GM19328 (cell line): ENCODE results near the gene ZNF649.
"Not testable (repeated sequence)": the region's sequence is repeated elsewhere in the genome, so short reads cannot be mapped to it uniquely, and the experiment has no call there.

Experiments used
- ATAC-seq: cut with Tn5 transposase; IDR thresholded peaks from one replicate; pipeline ENCODE4 v1.9.1; 2021; ENCODE audit warnings: mild to moderate bottlenecking, moderate library complexity; ENCODE audit not compliant: unreplicated experiment

Gene ZNF649

DNA sequence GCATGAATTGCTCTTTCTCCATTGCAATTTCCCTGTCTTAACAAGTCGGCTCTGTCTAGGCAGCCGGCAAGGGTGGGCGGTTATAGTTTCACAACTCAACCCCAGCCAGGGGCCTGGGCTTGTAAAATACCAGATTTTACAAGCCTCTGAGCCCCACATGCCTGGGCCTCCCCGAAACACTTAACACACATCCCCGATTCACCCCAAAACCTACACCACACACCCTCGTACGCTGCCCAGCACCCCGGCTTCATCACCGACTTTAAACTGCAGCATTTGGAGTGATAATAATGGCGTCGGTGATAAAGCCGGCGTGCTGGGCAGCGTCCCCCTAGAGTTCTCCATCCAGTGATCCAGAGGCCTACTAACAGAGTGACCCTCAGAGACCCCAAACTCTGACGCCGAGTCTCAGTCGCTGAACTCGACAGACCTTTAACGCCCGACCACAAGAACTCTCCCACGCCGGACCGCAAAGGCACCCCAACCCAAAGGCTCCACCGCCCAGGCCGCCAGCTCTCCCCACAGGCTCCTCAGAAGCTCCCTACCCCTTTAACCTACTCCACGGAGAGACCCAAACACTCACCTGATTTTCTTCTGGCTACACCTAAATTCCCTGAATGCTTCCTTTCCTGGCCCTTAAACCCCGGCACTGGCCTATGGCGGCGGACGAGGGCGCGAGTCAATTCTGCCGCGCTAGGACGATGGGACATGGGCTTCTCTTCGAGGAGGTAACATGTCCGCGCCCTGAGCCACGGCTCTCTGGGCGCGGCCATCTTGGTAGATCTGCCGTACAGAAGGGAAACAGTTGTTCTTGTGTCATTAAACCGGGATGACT, at the start of gene ZNF649:
Gene ZNF649, minus strand, starts transcription at position 687 of the 835 bp plus-strand sequence. CDS start 4,910 bp downstream, outside the sequence.
- ATAC-seq: no peak

DNA sequence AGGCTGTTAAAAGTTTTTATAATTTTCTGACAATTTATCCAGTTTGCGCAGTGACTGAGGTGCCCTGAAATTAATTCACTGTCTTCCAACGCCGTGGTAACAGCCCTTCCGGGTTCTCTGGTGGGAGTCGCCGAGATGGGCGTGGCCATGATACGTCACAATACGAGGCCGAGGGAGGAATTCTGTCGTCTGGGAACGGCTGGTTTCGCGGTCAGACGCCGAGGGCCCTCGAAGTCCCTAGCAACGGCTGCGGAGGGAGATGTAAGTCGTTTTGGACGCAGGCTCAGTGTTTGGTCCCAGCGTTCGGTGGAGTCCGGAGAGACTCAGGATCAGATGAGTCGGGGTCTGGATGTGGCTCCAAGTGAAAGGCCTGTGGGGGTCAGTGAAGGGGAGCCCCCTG, 44.2 kb upstream of the ZNF649 start:
- no peak for ATAC-seq

DNA sequence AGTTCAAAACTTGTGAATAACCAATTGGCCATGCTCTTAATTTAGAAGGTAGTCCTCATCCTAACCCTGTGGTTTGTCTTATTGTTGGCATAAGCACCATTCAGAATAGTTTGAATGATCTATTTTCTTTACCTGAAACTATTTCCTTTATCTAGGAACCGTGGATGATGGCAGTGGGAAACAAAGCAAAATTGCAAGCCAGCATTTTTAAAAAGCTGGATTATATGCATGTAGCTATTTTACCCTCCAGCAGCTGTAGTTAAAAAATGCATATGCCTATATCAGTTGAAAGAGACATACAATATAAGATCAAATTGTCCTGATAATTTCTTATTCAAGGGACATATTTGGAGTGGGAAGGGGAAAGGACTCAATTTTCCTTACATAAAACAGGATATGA, 41.8 kb upstream of the ZNF649 start:
- no peak for ATAC-seq

DNA sequence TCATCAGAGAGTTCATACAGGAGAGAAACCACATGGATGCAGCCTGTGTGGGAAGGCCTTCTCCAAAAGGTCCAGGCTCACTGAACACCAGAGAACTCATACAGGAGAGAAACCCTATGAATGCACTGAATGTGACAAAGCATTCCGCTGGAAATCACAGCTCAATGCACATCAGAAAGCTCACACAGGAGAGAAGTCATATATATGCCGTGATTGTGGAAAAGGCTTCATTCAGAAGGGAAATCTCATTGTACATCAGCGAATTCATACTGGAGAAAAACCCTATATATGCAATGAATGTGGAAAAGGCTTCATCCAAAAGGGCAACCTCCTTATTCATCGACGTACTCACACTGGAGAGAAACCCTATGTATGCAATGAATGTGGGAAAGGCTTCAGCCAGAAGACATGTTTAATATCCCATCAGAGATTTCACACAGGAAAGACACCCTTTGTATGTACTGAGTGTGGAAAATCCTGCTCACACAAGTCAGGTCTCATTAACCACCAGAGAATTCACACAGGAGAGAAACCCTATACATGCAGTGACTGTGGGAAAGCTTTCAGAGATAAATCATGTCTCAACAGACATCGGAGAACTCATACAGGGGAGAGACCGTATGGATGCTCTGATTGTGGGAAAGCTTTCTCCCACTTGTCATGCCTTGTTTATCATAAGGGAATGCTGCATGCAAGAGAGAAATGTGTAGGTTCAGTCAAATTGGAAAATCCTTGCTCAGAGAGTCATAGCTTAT, 40.2 kb upstream of the ZNF649 start:
- ATAC-seq: no peak

DNA sequence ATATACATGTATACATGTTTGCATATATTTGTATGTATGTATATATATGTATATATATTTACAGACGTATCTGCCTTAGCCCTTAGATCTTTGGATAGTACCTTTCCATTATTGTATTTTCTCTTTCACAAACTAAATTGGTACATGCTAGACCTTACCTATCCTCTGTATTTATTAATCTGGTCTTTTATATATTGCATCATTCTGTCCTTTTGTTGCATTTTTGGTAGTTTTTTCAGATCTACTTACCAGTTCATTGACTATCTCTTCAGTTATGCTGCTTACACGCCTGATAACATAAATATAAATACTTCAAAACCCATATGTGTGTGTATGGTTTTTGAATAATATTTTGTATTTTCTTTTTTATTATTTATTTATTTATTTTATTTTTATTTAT, 34.1 kb upstream of the ZNF649 start:
- ATAC-seq: no peak

DNA sequence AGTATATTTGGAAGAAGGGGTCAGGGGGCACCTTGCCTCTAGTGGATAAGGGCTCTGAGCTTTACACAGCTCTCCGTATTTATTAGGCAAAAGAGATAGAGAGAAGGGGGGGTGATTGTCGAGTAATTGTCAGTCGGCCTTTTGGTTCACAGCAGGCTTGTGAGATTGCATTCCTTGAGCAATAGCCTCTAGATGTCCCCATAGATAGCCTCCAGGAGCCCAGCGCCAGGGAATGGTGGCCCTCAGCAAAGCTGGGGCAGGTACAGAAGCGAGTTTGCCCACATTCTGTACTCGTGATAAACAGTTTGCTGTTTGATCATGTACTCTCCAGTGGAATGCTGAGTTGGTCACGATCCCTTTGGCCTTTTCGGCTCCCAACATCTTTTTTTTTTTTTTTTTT, 27.1 kb upstream of the ZNF649 start:
- no peak for ATAC-seq

DNA sequence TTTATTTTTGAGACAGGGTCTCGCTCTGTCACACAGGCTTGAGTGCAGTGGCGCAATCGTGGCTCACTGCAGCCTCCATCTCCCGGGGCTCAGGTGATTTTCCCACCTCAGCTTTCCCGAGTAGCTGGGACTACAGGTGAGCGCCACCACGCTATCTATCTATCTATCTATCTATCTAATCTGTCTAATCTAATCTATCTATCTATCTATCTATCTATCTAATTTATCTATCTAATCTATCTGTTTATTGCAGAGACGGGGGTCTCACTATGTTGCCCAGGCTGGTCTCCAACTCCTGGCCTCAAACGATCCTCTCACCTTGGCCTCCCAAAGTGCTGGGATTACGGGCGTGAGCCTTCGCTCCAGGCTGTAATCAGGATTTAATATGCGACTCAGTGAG, 23.0 kb upstream of the ZNF649 start:
- ATAC-seq: no peak

DNA sequence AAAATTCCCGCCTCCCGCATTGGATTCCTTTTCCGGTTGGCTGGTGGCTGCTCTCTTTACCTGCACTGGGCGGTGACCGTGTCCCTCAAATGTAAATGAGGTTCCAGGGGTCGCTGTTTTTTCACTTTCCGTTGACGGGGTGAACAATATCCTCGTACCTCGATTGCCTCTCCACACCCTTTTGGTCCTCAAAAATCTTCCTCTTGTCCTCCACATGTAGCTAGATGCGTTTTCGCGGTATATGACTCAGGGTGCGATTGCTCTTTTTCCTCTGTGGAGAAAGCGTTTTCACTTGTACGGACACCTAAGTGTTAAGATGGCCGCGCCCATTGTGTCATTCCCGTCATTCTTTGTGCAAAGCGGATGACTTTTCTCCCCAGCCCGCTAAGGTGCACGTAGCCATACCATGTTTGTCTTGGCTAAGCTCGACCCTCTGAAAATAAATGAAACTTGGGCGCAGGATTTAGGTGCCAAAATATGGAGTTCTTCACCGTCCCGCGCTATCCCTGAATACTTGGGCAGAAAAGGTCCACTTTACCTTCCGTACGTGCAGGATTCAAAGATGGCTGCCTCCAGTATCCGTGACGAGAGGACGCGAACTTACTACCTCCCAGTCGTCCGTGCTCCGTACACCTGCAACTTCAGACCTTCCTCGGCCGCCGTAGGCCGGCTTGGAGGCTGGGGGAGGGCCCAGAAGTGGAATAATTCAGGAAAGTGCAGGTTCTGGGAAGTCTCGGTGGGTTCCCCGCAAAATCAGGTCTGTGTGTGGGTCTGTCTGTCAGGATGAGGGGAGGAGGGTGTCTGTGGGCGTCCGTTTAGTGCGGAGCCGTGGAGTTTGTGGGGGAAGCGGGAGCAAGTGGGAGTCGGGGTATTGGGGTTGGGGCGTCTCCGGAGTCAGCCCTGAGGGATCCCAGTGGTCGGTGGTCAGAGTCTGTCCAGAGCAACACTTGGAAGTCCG, 22.2 kb upstream of the ZNF649 start, which contains the start of gene ZNF613:
Gene ZNF613, plus strand, starts transcription at position 689 of the 958 bp plus-strand sequence. CDS start 8,749 bp downstream, outside the sequence.
- ATAC-seq: peak; percentile 58

DNA sequence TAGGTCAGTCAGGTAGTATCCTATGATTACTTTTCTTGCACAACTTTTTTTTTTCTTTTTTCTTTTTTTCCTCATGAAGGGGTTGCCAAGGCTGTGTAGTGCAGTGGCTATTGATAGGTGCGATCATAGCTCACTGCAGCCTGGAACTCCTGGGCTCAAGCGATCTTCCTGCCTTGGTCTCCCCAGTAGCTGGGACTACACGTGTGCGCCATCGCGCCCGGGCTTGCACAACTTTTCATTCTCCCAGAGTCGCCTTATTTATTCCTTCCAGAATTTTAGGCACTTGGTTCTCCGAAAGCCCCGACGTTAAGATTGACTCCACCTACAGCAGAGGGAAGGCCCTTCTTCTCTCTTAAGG, 21.6 kb upstream of the ZNF649 start:
- no peak for ATAC-seq

DNA sequence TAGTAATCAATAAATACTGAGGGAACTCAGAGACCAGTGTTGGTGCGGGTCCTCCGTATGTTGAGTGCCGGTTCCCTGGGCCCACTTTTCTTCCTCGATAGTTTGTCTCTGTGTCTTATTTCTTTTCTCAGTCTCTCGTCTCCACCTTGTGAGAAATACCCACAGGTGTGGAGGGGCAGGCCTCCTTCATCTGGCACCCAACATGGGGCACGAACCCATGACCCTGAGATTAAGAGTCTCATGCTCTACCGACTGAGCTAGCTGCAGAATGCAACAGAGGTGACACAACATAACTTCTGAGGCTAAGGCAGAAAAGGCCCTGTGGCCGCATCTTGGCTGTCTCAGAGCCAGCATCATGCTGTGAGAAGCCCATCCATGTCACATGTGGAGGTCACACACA, 17.1 kb upstream of the ZNF649 start:
- no peak for ATAC-seq

DNA sequence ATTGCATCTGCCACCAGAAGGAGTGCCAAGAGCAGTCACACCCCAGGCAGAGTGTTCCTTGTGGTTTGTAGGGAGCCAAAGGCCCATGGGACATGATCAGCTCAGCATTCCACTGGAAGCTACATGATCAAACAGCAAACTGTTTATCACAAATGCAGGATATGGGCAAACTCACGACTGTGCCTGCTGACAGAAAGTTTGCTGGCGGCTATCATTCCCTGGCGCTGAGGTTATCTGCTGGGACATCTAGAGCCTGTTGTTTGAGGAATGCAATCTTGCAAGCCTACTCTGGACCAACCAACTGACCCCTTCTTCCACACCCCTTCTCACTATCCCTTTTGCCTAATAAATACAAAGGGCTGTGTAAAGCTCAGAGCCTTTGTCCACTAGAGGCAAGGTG, 14.8 kb upstream of the ZNF649 start:
- ATAC-seq: no peak

DNA sequence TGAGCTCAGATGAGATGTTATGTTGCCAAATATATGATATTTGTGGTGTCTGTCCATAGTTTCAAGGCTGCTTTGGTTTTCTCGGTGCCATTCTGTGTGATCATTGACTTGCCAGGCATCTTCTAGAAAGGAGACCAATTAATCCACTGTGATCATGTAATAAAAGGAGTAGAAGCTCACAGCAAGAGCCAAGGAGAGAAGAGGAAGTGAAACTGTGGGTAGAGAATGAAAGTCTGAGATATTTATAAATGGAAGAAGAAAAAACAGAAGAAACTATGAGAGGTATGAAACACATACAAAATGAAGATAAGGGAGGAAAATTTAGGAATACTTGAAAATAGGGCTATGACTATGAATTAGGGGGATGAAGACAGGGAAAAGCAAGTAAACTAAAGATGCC, 11.3 kb upstream of the ZNF649 start:
- ATAC-seq: no peak

DNA sequence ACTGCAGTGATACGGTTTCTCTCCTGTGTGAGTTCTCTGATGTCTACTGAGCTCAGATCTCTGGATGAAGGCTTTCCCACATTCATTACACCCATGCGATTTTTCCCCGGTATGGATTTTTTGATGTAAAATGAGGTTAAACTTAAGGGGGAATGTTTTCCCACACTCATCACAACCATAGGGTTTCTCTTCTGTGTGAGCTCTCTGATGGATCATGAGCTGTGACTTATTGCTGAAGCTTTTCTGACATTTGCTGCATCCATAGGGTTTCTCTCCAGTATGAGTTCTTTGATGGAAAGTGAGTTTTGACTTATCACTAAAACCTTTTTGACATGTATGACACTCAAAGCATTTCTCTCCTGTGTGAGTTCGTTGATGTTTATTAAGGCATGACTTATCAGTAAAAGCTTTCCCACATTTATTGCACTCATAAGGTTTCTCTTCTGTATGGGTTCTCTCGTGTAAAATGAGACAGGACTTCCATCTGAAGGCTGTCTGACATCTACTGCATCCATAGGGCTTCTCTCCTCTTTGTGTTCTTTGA, 10.6 kb upstream of the ZNF649 start:
- no peak for ATAC-seq

DNA sequence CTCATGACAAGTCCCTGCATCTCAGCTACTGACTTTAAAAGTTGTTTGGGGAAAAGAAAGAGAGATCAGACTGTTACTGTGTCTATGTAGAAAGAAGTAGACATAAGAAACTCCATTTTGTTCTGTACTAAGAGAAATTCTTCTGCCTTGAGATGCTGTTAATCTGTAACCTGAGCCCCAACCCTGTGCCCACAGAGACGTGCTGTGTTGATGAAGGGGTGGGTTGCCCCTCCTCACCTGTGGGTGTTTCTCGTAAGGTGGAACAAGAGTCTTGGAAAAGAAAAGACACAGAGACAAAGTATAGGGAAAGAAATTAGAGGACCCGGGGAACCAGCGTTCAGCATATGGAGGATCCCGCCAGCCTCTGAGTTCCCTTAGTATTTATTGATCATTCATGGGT, 3.2 kb upstream of the ZNF649 start:
- not testable (repeated sequence) for ATAC-seq

DNA sequence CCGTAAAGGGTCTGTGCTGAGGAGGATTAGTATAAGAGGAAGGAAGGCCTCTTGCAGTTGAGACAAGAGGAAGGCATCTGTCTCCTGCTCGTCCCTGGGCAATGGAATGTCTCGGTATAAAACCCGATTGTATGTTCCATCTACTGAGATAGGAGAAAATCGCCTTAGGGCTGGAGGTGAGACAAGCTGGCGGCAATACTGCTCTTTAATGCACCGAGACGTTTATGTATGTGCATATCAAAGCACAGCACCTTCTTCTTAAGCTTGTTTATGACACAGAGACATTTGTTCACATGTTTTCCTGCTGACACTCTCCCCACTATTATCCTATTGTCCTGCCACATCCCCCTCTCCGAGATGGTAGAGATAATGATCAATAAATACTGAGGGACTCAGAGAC, 1.3 kb upstream of the ZNF649 start:
- ATAC-seq: not testable (repeated sequence)

DNA sequence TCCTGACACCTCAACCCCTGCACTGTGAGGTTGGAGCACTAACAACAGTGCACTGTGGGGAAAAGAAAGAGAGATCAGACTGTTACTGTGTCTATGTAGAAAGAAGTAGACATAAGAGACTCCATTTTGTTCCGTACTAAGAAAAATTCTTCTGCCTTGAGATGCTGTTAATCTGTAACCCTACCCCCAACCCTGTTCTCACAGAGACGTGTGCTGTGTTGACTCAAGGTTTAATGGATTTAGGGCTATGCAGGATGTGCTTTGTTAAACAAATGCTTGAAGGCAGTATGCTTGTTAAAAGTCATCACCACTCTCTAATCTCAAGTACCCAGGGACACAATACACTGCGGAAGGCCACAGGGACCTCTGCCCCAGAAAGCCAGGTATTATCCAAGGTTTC, 822 bp upstream of the ZNF649 start:
- not testable (repeated sequence) for ATAC-seq

DNA sequence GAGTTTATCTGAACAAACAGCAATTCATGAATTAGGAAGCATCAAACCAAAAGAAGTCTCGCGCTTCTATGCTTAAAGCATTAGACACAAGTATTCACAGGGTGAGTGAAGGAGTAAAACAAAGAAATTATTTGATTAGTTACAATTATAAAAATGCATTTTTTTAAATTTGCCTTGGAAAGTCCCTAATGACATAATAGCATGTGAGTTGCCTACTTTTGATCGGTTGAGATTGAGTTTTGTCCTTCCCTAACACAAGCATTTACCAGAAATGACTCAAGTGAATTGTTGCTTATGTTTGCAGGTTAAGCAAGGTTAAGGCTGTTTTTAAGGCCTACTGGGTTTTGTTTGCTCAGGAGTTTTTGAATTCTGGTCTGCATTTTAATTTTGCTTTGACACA, 389 bp upstream of the ZNF649 start:
- ATAC-seq: no peak

DNA sequence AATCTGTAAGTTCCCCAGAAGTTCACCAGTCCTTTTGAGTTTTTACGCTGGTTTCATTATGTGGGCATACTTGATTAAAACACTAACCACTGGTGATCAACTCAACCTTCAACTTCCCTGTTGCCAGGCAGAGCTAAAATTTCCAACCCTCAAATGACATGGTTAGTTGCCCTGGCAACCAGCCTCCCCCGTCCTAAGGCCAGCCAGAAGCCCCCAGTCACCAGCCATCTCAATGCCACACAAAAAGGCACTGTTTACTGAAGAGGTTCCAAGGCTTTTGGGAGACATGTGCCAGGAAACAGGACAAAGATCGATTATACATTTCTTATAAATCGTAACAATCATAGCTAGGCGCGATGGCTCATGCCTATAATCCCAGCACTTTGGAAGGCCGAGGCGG, 1.6 kb downstream of the ZNF649 start:
- no peak for ATAC-seq

DNA sequence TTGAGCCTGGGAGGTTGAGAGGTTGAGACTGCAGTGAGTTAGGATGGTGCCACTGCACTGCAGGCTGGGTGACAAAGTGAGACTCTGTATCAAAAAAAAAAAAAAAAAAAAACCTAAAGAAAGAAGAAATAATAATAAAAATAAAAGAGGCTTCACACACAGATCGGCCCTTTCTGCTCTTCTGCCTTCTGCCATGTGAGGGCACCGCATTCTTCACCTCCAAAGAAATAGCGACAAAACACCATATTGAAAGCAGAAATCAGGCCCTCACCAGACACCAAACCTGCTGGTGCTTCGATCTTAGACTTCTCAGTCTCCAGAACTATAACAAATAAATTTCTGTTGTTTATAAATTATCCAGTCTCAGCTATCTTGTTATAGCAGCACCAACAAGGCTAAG, 3.0 kb downstream of the ZNF649 start:
- no peak for ATAC-seq

DNA sequence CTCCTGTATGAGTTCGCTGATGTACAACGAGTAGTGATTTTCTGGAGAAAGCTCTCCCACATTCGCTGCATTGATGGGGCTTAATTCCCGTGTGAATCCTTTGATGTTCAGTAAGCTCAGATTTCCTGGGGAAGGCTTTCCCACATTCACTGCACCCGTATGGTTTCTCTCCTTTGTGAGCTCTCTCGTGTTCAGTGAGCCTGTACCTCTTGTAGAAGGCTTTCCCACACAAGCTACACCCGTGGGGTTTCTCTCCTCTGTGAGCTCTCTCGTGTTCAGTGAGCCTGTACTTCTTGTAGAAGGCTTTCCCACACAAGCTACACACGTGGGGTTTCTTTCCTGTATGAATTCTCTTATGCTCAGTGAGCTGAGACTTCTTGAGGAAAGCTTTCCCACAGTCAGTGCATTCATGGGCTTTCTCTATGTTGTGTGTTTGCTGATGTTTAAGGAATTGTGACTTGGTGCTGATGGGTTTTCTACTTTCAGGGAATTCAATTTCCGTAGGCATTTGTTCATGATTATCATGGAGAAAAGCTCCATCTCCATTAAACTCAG, 13.5 kb downstream of the ZNF649 start:
- no peak for ATAC-seq
